Measurements from ENCODE around the gene HOXC12.

DNA sequence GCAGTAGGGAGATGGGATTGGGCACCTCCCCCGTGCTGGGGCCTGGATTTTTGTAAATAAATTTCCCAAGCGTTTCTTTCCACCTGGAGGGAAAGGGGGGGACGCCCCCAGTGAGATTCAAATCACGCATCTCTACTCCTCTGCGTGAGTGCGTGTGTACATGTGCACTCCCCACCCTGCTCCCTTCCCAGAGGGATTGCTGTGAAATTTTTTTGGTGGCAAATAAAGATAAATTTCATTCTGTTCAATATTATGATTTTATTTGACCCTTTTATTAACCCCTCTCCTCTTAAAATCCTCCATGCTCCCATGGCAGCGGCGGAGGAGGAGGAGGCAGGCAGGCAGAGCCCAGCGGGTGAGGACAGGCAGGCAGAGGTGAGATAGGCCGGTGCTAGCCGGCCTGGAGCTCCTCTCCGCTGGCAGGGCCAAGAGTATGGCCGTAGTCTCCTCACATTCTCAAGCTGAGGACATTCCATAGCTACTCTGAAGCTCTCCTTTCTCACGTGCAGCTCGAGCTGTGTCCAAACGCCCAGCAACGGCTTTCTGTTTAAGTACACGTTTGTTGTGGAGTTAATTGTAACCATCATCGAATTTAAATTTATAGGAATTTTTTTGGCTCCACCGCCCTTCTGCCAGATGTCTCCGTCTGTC, 21.6 kb downstream of the HOXC12 start:
- TF ChIP-seq, protein P1, sequence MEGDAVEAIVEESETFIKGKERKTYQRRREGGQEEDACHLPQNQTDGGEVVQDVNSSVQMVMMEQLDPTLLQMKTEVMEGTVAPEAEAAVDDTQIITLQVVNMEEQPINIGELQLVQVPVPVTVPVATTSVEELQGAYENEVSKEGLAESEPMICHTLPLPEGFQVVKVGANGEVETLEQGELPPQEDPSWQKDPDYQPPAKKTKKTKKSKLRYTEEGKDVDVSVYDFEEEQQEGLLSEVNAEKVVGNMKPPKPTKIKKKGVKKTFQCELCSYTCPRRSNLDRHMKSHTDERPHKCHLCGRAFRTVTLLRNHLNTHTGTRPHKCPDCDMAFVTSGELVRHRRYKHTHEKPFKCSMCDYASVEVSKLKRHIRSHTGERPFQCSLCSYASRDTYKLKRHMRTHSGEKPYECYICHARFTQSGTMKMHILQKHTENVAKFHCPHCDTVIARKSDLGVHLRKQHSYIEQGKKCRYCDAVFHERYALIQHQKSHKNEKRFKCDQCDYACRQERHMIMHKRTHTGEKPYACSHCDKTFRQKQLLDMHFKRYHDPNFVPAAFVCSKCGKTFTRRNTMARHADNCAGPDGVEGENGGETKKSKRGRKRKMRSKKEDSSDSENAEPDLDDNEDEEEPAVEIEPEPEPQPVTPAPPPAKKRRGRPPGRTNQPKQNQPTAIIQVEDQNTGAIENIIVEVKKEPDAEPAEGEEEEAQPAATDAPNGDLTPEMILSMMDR (IDR thresholded peaks at IDR 0.05): no peak
- TF ChIP-seq POLR2AphosphoS5 (IDR thresholded peaks at IDR 0.05) (no peak), POLR2A (IDR thresholded peaks at IDR 0.05) (no peak), EP300 (IDR thresholded peaks at IDR 0.05) (no peak)
